Mammary epithelial cell (primary cell): ENCODE results near the gene PARVA.

Experiments used
- EZH2 ChIP-seq: IDR thresholded peaks from 2 replicates; pipeline ENCODE4 v1.6.1; 2012; ENCODE audit warnings: low read length, inconsistent platforms, borderline replicate concordance
- TF ChIP-seq, protein P1 (sequence below), 2 donors: IDR thresholded peaks in 1 of 2; conservative IDR thresholded peaks in 1 of 2; 2 replicates each; pipeline ENCODE4 v1.5.1; 2011 to 2012; ENCODE audit warnings: inconsistent platforms in 2 of 2, low read length in 2 of 2, mild to moderate bottlenecking in 2 of 2, control low read depth in 1 of 2, low read depth in 1 of 2; ENCODE audit not compliant: insufficient read depth in 1 of 2; ENCODE audit errors: extremely low read depth in 1 of 2

DNA sequence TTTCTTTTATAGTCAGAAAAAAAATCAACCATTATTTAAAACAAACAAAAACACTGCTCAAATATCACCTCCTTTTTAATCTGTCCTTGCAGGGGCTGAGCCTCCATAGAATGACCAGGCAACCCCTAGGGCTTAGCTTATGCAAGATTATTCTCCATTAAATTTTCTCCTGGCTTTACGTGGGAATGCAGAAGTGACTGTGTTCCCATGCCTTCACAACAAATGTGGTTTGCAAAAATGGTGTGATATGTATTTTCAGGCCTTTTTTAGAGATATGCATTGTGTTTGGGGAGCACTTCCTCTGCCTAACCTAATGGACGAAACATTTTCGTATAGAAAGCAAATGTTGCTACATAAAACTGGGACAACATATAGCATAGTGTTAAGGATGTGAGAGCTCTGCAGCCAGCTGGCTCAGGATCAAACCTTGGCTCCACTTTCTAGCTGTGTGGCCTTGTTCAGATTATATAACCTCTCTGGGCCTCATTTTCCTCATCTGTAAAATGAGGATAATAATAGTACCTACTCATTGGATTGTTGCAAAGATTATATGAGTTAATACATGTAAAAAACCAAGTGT lies 82.6 kb downstream of the PARVA start:
- TF ChIP-seq, protein P1, sequence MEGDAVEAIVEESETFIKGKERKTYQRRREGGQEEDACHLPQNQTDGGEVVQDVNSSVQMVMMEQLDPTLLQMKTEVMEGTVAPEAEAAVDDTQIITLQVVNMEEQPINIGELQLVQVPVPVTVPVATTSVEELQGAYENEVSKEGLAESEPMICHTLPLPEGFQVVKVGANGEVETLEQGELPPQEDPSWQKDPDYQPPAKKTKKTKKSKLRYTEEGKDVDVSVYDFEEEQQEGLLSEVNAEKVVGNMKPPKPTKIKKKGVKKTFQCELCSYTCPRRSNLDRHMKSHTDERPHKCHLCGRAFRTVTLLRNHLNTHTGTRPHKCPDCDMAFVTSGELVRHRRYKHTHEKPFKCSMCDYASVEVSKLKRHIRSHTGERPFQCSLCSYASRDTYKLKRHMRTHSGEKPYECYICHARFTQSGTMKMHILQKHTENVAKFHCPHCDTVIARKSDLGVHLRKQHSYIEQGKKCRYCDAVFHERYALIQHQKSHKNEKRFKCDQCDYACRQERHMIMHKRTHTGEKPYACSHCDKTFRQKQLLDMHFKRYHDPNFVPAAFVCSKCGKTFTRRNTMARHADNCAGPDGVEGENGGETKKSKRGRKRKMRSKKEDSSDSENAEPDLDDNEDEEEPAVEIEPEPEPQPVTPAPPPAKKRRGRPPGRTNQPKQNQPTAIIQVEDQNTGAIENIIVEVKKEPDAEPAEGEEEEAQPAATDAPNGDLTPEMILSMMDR (conservative IDR thresholded peaks at IDR 0.05 in 1 of 2, IDR thresholded peaks at IDR 0.05 in 1 of 2; ENCODE audit: extremely low read depth in 1 of 2, insufficient read depth in 1 of 2, low read depth in 1 of 2, low read length in 2 of 2): no peak
- no peak for TF ChIP-seq EZH2
